Tibial nerve (tissue), 4 donors: Measurements from ENCODE around the gene FAM72A. TPM values are rescaled to one million over a fixed set of nuclear protein-coding genes. Genes with fewer than 3 reads are reported as not detected.
"Not testable (repeated sequence)": the region's sequence is repeated elsewhere in the genome, so short reads cannot be mapped to it uniquely, and the experiment has no call there.

Source experiments
- DNase-seq, 2 donors: peaks; one replicate each; pipeline ENCODE4 v3.0.0-alpha.2; 2019; ENCODE audit warnings: low spot score in 2 of 2
- H3K27ac ChIP-seq, 4 donors: fragments of 200-600 bp; sonication (generic) in 3 of 4; one replicate each; pipeline ENCODE4 v1.5.1; 2017 to 2019; ENCODE audit warnings: mild to moderate bottlenecking in 1 of 4
- H3K27me3 ChIP-seq, 2 donors: fragments of 200-600 bp; sonication (generic) in 1 of 2; one replicate each; pipeline versions ENCODE4 v1.5.1 to v1.6.0; 2017 to 2019
- H3K36me3 ChIP-seq, 3 donors: fragments of 200-600 bp; sonication (generic); one replicate each; pipeline ENCODE4 v1.5.1; 2018 to 2019
- H3K4me1 ChIP-seq, 4 donors: fragments of 200-600 bp; sonication (generic) in 3 of 4; one replicate each; pipeline ENCODE4 v1.5.1; 2017 to 2019
- H3K4me3 ChIP-seq, 4 donors: fragments of 200-600 bp; sonication (generic) in 3 of 4; one replicate each; pipeline ENCODE4 v1.5.1; 2017 to 2019; ENCODE audit warnings: mild to moderate bottlenecking in 1 of 4, moderate library complexity in 1 of 4
- H3K9me3 ChIP-seq, 4 donors: fragments of 200-600 bp; sonication (generic) in 3 of 4; one replicate each; pipeline ENCODE4 v1.5.1; 2017 to 2019
- EP300 ChIP-seq, 2 donors: sonication (generic); formaldehyde crosslinking; IDR thresholded peaks; one replicate each; pipeline ENCODE4 v1.6.1; 2017; ENCODE audit warnings: antibody characterized with exemption in 2 of 2, mild to moderate bottlenecking in 1 of 2
- WGBS, 2 donors: methylation state at CpG; one replicate each; pipeline ENCODE4 v1.1.5; 2018; 5-methylcytosine and 5-hydroxymethylcytosine counted together
- total RNA-seq, 4 donors: library from RNA; depleted of rRNA; stranded (reverse); fragments of >200 nt; gene quantifications; one replicate each; pipeline ENCODE4 v1.1.0, GENCODE V29; 2016

FAM72A gene
- total RNA-seq, 4 donors from 2014 or later, result 1.3 to 3.9 (median 2.9) TPM; not detected in 1

DNA sequence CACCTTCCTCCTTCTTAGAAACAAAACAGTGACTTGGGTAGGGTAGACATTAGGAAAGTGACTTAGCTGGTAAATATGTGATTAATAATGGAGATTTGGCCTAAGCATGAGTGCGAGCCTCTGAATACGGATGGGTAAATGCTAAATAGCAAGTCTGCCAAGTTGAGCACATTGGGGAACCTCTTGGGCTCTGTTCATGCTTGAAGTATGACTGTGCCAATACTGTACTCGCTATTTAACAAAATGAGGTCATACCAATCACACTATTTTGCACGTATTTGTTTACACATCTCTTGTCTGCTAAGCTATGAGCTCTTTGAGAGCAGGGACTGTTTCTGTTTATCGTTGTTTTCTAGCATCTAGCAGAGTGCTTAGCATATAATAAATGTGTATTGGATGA, 24.2 kb upstream of the FAM72A start:
- WGBS, 2 donors, result 49 to 53% methylated on average over 3 of the region's 5 CpGs
- H3K4me3 ChIP-seq, H3K36me3 ChIP-seq, H3K27me3 ChIP-seq, DNase-seq, H3K4me1 ChIP-seq, H3K9me3 ChIP-seq: not testable (repeated sequence)
- peak overlapping the region in 1 of 4 donors; percentile 60 for H3K27ac ChIP-seq

DNA sequence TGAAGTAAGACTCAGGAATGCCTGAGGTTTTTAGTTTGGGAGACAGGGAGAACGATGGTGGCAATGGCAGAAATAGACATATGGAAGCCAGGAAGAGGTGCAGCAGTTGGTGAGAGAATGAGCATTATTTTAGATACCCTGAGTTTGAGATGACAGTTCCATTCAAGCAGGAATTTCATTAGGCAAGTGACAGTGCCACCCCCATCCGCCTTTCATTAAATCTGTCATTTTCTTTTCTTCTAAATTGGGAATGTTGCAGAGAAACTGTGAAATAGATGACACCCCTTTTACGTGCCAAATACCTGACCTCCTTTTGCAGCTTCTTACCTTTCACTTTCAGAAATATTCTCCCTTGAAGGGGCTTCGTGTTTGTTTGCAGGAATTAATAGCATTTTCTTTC, 22.7 kb upstream of the FAM72A start:
- H3K27ac ChIP-seq, result peak overlapping the region in 1 of 4 donors; percentile 64
- H3K27me3 ChIP-seq, DNase-seq, H3K36me3 ChIP-seq, H3K4me1 ChIP-seq, H3K4me3 ChIP-seq, H3K9me3 ChIP-seq: not testable (repeated sequence)
- 54 to 68% methylated on average over 4 of the region's 4 CpGs for WGBS, 2 donors

DNA sequence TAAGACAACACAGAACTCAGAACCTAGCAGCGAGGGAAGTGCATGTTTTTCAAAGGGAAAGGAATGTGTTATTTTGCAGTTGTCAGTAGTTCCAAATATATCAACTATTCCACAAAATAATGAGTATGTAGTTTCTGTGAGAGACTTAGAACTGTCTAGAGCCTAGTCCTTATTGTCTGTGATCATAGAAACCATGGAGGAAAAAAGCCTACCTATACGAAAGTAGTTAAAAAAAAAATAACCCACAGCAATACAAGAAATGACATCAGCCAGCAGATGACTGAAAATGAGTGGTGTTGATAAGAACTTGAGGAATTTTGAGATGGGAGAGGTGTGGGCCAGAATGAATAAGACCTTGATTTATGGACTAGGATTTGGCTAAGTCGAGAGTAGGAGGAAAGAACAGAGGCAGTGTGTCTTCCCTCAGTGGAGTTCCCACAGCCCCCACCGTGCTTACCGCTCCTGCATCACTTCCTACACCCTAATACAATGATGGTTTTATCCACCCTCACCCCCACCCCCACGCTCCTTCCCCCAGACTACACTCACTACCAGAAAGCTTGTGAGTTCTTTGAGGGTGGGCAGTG, 21.6 kb upstream of the FAM72A start:
- not testable (repeated sequence) for H3K4me1 ChIP-seq, H3K9me3 ChIP-seq, H3K27me3 ChIP-seq, H3K36me3 ChIP-seq, DNase-seq, H3K4me3 ChIP-seq
- H3K27ac ChIP-seq, result peak overlapping the region in 1 of 4 donors; percentile 67
- WGBS, 2 donors, result 38 to 47% methylated on average over 2 of the region's 6 CpGs

DNA sequence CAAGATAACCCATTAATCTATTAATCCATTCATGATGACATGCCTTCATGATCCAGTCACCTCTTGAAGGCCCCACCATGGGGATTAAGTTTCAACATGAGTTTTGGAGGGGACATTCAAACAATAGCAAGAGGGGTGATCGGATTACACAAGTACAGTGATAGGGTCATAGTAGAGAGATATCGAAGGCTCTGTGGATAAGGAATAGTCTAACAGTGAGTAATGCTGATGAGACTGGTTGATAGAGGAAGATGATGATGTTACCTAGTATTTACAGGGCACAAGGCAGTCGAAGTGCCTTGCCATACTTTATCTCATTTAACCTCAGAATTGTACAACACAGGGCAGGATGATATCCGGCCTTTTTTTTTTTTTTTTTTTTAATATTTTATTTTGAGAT, 18.9 kb upstream of the FAM72A start:
- not testable (repeated sequence) for H3K27ac ChIP-seq, H3K36me3 ChIP-seq, H3K9me3 ChIP-seq, H3K4me3 ChIP-seq, H3K4me1 ChIP-seq, DNase-seq, H3K27me3 ChIP-seq
- WGBS, 2 donors, result no CpG with 5 or more reads among the region's 4 CpGs

DNA sequence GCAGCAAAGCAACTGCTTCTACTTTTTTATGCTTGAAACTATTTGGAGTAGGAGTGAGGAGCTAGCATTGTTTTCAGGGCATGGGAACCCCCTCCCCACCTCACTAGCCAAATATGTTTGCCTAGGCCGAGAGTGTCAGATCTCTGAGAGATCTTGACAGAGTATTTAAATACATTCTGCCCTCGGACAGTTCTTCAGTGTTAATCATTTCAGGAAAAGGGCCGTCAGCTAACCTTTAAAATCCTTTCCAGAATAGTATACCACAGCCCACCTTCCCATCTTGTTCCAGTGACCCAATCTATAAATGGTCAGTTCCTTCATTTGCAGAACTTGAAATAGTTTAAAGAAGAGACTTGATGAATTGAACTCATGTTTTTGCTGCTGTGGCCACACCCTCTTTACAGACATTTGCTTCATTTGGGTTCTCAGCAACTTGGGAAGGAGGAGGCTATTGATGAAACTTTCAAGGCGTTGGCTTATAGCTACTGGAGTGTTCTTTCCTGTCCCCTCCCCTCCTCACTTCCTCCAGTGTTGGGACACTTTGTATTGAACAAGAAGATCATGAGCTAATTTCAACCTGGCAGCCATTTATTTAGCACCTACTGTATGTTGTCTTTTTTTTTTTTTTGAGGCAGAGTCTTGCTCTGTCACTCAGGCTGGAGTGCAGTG, 17.8 kb upstream of the FAM72A start:
- peak in 1 of 2 donors; percentile 18 for DNase-seq
- H3K27ac ChIP-seq, result peak overlapping the region in 3 of 4 donors; percentile 2 to 76 (median 69)

DNA sequence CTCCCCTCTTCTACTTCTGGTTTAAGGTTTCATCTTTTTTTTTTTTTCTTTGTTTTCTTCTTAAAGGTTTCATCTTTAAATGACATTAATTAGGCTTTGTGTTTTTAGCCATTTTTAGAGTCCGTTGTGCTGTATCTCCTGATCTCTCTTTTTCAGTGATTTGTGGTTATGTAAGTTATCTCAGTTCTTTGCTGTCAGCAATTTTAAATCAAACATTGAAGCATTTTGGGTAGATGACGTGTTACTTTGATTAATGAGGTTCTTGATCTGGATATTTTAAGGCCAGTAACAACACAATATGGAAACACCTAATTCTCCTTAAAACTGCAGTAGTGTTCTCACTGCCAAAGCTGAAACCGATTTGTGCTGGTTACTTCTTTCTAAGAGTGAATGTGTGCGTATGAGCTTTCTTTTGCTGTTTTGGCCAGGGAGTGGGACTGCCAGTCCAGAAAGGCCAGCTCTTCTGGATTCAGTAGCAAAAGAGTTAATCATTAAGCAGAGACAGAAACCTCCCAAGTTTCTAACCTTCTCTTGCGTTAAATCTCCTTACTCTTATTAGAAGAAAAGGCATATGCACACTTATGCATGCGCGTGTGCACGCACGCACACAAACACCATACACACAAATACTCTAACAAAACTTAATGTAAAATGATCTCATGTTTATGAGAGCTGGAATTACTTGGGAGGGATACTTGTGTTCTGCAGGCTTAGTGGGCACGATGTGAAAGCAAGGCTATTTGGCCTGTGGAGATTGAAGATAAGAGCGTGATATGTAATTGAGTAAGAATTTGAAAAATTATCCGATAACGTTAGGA, 17.1 kb upstream of the FAM72A start:
- not testable (repeated sequence) for H3K27me3 ChIP-seq, H3K9me3 ChIP-seq, H3K36me3 ChIP-seq, H3K4me1 ChIP-seq, DNase-seq
- peak overlapping the region in 1 of 4 donors; percentile 2 for H3K4me3 ChIP-seq
- 20 to 33% methylated on average over 4 of the region's 13 CpGs for WGBS, 2 donors
- peak overlapping the region in 2 of 4 donors; percentile 69 to 76 for H3K27ac ChIP-seq

More for the DNA sequence above, 17.8 kb upstream of the FAM72A start:
- TF ChIP-seq EP300 (IDR thresholded peaks at IDR 0.05), result peak in 1 of 2 donors; percentile 53
- H3K36me3 ChIP-seq, H3K4me1 ChIP-seq, H3K9me3 ChIP-seq, H3K27me3 ChIP-seq: not testable (repeated sequence)
- WGBS, 2 donors, result 26 to 27% methylated on average over 4 of the region's 4 CpGs
- peak overlapping the region in 1 of 4 donors; percentile 2 for H3K4me3 ChIP-seq

DNA sequence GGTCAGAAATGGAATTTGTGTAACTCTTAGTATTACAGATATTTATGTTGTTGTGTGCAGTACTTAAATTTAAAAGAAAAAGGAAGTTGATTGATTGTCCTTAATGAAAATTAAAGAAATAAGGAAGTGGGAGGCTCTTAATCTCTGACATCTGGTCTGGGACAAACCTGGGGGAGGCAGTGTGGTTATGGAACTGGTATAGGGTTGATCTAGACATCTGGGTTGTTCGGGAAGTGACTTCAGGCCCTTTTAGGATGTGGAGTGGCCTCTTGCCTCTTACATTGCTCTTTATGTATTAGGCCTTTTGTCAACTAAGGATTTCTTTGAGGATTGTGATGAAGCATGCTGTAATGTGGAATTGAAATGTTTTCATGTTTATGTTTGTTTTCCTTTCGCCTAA, 16.1 kb upstream of the FAM72A start:
- not testable (repeated sequence) for H3K9me3 ChIP-seq, H3K4me1 ChIP-seq, H3K36me3 ChIP-seq, H3K27ac ChIP-seq, H3K27me3 ChIP-seq, H3K4me3 ChIP-seq, DNase-seq
- WGBS, 2 donors, result no CpG with 5 or more reads among the region's 2 CpGs

DNA sequence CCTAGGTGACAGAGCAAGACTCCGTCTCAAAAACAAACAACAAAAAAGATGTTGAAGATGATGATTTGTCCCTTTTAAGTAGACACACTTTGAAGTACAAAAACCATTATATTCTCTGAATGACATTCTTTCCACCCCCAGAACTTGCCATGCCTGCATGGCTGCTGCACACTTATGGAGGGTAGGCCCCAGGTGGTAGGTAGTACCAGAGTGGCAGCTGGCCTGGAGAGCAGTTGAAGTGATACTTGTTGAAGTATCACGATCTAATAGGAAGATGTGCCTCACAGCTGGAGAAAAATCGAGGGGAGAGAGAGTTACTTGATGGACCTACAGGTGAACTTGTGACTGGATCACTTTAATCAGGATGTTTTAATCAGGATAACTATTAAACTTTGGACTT, 15.6 kb upstream of the FAM72A start:
- H3K27ac ChIP-seq, H3K36me3 ChIP-seq, H3K4me3 ChIP-seq, H3K9me3 ChIP-seq, DNase-seq, H3K27me3 ChIP-seq, H3K4me1 ChIP-seq: not testable (repeated sequence)
- WGBS, 2 donors, result 63 to 87% methylated on average over 2 of the region's 3 CpGs

DNA sequence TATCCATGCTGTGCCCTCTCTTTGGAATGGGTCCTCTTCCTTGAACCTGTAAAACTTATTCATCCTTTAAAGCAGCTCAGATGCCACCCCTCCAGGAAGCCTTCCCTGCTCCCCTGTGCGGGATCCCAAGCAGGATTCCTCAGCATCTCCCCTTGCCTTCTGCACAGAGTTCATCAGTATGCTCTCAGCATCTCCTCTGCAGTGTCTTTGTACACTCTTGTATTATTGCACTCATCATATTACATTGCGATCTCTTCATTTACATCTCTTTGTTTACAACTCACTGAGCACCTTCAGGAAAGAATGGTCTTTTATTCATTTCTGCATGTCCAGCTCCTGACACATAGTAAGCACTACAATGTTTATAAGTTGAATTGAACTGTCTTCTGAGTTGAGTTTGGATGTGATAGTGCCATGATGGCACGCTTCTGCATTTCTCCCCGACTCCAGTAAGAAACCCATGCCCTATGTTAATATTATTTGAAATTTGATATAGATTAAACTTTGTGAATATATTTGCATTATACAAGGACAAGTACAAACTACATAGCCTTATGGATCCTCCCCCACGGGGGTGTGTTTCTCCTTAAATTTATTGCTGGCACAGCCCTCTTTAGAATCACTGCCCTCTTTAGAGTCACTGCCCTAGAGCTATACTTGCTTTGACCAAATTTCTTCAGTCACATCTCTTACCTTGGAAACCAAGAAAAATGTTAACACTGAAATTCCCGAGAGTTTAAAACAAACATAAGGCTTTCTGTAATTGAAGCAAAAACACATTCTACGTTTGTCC, 13.2 kb upstream of the FAM72A start:
- WGBS, 2 donors, result 53 to 59% methylated on average over 4 of the region's 7 CpGs
- H3K9me3 ChIP-seq, H3K4me1 ChIP-seq, H3K27me3 ChIP-seq, DNase-seq, H3K4me3 ChIP-seq, H3K27ac ChIP-seq, H3K36me3 ChIP-seq: not testable (repeated sequence)

DNA sequence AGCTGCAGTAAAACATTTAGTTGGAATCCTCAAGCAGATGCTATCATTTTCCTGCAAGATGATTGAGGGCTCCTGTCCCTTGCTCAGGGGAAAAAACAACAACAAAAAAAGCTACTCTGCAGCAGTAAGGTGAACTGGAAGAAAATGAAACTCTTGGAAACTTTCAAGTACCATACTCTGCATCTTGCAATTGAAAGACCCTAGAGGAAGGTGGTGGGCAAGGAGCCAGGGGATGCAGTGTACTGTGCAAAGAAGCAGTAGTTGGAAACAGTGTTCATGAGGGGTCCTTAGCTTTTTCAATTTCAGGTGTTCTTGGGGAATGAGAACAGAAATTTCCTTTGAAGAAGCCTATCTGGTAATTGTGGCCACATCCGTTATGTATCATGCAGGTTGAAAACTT, 8.2 kb upstream of the FAM72A start:
- H3K27me3 ChIP-seq, H3K9me3 ChIP-seq, H3K4me1 ChIP-seq, H3K27ac ChIP-seq, H3K36me3 ChIP-seq, H3K4me3 ChIP-seq: not testable (repeated sequence)
- no CpG with 5 or more reads among the region's 1 CpG for WGBS, 2 donors
- DNase-seq, result peak in 1 of 2 donors; percentile 12

DNA sequence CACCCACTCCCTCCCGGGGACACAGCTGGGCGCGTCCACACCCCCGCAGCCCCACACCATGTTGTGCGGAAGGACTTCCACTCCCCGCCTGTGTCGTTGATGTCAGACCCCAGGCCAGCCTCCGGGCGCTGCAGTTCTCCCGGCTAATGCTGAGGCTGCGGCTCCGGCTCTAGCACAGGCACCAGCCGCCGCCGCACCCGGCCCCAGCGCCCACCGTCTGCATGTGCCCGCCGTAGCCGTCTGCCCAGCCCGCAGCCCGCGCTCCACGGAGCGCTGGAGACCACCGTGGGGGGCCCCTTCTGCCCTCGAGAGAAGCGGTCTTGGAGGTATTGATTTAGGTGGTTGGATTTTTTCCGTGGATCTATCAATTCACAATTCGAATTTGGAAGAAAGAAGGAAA, 2.9 kb upstream of the FAM72A start:
- H3K9me3 ChIP-seq, DNase-seq, H3K27me3 ChIP-seq, H3K4me1 ChIP-seq, H3K36me3 ChIP-seq: not testable (repeated sequence)
- WGBS, 2 donors, result no CpG with 5 or more reads among the region's 31 CpGs
- Histone ChIP-seq H3K27ac (peak overlapping the region in 3 of 4 donors; percentile 19 to 64 (median 43)), H3K4me3 (peak overlapping the region in 2 of 4 donors; percentile 26 to 47)

DNA sequence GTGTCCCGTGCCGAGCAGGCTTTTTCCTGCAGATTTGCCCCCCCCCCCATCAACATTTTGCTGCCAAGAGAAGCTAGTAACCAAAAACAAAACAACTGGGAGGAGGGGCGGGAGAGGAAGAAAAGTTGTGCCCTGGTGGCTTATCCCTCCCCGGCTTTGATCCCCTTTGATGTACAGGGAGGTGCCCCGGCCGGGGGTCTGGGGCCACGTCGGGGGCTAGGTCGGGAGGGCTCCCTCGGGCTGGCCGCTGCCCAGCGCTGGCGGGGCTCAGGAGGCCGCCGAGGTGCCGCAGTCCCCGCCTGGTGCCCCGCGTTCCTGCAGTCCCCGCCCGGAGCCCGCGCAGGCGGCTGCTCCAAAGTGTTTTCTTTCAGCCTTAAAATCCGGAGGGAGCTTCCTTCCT, 2.2 kb upstream of the FAM72A start:
- not testable (repeated sequence) for H3K9me3 ChIP-seq, H3K36me3 ChIP-seq, H3K27me3 ChIP-seq, H3K4me1 ChIP-seq, DNase-seq
- 6% methylated on average over 5 to 7 of the region's 25 CpGs for WGBS, 2 donors
- Histone ChIP-seq H3K27ac (peak overlapping the region; percentile 77 to 92 (median 82)), H3K4me3 (peak overlapping the region; percentile 39 to 58 (median 43))

DNA sequence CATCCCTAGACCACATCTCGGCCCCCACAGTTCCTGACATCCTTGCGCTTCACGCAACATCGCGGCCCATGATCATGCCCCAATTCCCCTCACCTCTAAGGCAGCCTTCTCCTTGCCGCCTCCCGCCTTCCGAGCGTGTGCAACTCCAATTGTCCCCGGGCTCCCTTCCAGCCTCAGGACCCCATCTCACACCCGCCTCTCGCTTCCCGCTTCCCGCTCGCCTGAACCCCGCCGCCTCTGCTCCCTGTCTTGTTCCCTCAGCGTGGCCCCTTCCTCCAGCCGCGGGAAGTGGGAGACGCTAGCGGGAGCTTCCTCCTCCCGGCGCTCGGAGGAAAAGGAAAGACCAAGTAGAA, 1.5 kb upstream of the FAM72A start:
- H3K9me3 ChIP-seq, H3K27me3 ChIP-seq, DNase-seq, H3K36me3 ChIP-seq, H3K4me1 ChIP-seq: not testable (repeated sequence)
- WGBS, 2 donors, result no CpG with 5 or more reads among the region's 25 CpGs
- H3K27ac ChIP-seq, result peak overlapping the region in 2 of 4 donors; percentile 76 to 88
- H3K4me3 ChIP-seq, result peak overlapping the region; percentile 32 to 51 (median 38)
